K562 (cell line): ENCODE data around the gene PLXNA3. TPM values are rescaled to one million over a fixed set of nuclear protein-coding genes. Genes with fewer than 3 reads are reported as not detected.

Source experiments
- JUND ChIP-seq, 2 experiments: IDR thresholded peaks; 2 replicates in 1 of 2; 3 replicates in 1 of 2; pipeline ENCODE4 v1.6.1; 2011; ENCODE audit warnings: borderline replicate concordance in 2 of 2, low read depth in 2 of 2, low read length in 2 of 2, improper control_type of control experiment in 1 of 2, missing biosample characterization in 1 of 2, missing genetic modification characterization in 1 of 2, missing genetic modification reagents in 1 of 2
- KAT7 ChIP-seq: sonication (generic); formaldehyde crosslinking; IDR thresholded peaks from 2 replicates; pipeline ENCODE4 v1.8.0; 2022; ENCODE audit warnings: missing genetic modification reagents, mild to moderate bottlenecking, borderline replicate concordance
- MTA3 ChIP-seq: fragments of 450-650 bp; formaldehyde crosslinking; IDR thresholded peaks from 2 replicates; pipeline ENCODE4 v1.6.1; 2017; ENCODE audit warnings: mild to moderate bottlenecking, borderline replicate concordance
- NFRKB ChIP-seq: fragments of 450-650 bp; IDR thresholded peaks from 2 replicates; pipeline ENCODE4 v1.6.1; 2016; ENCODE audit warnings: low read depth
- PML ChIP-seq: IDR thresholded peaks from 2 replicates; pipeline ENCODE4 v1.6.1; 2012; ENCODE audit warnings: low read length, inconsistent platforms
- RB1 ChIP-seq: fragments of 450-650 bp; IDR thresholded peaks from 2 replicates; pipeline ENCODE4 v1.6.1; 2017; ENCODE audit warnings: low read depth, mild to moderate bottlenecking
- SMARCA5 ChIP-seq: fragments of 450-650 bp; IDR thresholded peaks from 2 replicates; pipeline ENCODE4 v1.6.1; 2016
- TAF1 ChIP-seq: IDR thresholded peaks from 2 replicates; pipeline ENCODE4 v1.6.1; 2011; ENCODE audit warnings: mild to moderate bottlenecking, low read length, moderate library complexity; ENCODE audit not compliant: insufficient read depth, control insufficient read depth, severe bottlenecking; ENCODE audit errors: extremely low read depth
- ZBTB40 ChIP-seq, 2 experiments: fragments of 450-650 bp in 1 of 2; sonication (generic) in 1 of 2; formaldehyde crosslinking in 1 of 2; IDR thresholded peaks; 2 replicates each; pipeline versions ENCODE4 v1.7.1 to v1.9.0; 2016 to 2022; ENCODE audit warnings: inconsistent platforms in 1 of 2, mild to moderate bottlenecking in 1 of 2, missing genetic modification reagents in 1 of 2
- ZNF133 ChIP-seq: fragments of 250-450 bp; sonication (Bioruptor Pico); IDR thresholded peaks from 2 replicates; pipeline ENCODE4 v1.4.0; 2020; ENCODE audit warnings: mild to moderate bottlenecking
- ZNF212 ChIP-seq: fragments of 450-650 bp; formaldehyde crosslinking; IDR thresholded peaks from 2 replicates; pipeline ENCODE4 v1.4.0; 2020; ENCODE audit warnings: mild to moderate bottlenecking
- ZNF280A ChIP-seq: fragments of 450-650 bp; IDR thresholded peaks from 2 replicates; pipeline ENCODE4 v1.6.1; 2018; ENCODE audit warnings: mild to moderate bottlenecking, low read depth; ENCODE audit not compliant: partially characterized antibody
- ZNF76 ChIP-seq: fragments of 250-450 bp; sonication (Bioruptor Pico); IDR thresholded peaks from 2 replicates; pipeline ENCODE4 v1.4.0; 2020; ENCODE audit warnings: mild to moderate bottlenecking, moderate library complexity, borderline replicate concordance
- ZNF778 ChIP-seq: fragments of 450-650 bp; formaldehyde crosslinking; IDR thresholded peaks from 2 replicates; pipeline ENCODE4 v1.4.0; 2020; ENCODE audit warnings: mild to moderate bottlenecking, moderate library complexity
- ZNF79 ChIP-seq: fragments of 250-450 bp; sonication (Bioruptor Pico); IDR thresholded peaks from 2 replicates; pipeline ENCODE4 v1.4.0; 2020; ENCODE audit warnings: low read depth, mild to moderate bottlenecking, moderate library complexity
- polyA plus RNA-seq, 8 experiments: library from polyadenylated mRNA; depleted of rRNA in 4 of 8; stranded (reverse) in 5 of 8; unstranded in 3 of 8; fragments of >200 nt; fragmentation: Nextera tagmentation in 2 of 8; fragmentation: Illumina TruSeq in 1 of 8; extraction: Ambion mirVana in 2 of 8; extraction: Trizol in 1 of 8; gene quantifications; 2 replicates each; pipeline versions ENCODE4 v1.2.1 to v1.2.3, GENCODE V29; 2011 to 2014; ENCODE audit warnings: inconsistent platforms in 1 of 8, missing spikeins in 1 of 8
- total RNA-seq, 7 experiments: library from RNA; depleted of rRNA in 6 of 7; stranded (reverse); fragments of >200 nt in 6 of 7; fragmentation: Illumina TruSeq in 2 of 7; extraction: Trizol in 2 of 7; gene quantifications; 2 replicates each; pipeline versions ENCODE4 v1.2.1 to v1.2.3, GENCODE V29; 2011 to 2021; ENCODE audit warnings: low replicate concordance in 1 of 7

Gene PLXNA3
- total and polyA plus RNA-seq, 9 of the 15 experiments (the other 6 are each of a cell fraction or from before 2014, with no cell fraction given): 0.32 to 47.8 (median 7.5) TPM

GRCh38 chrX:154428176-154429171, 29.6 kb upstream of the PLXNA3 start, which contains the start of gene ATP6AP1 (continued):
- TF ChIP-seq ZBTB40 (IDR thresholded peaks at IDR 0.05): peak; percentile 18; the same call in 1 of the 2 replicates
- no peak for TF ChIP-seq ZBTB40 (CRISPR knock-in tag; IDR thresholded peaks at IDR 0.05)
- TF ChIP-seq ZNF212 (CRISPR knock-in tag): no peak
- no peak for TF ChIP-seq ZNF76 (CRISPR knock-in tag)
- TF ChIP-seq ZNF778 (CRISPR knock-in tag): no peak
- TF ChIP-seq TAF1: peak; percentile 36
- peak; percentile 22; the same call in 1 of the 2 replicates for TF ChIP-seq KAT7
- no peak for TF ChIP-seq ZNF280A
- TF ChIP-seq JUND (IDR thresholded peaks at IDR 0.05; ENCODE audit: borderline replicate concordance, low read depth, low read length): no peak
- 0 out of 3 replicates have a peak, but pooled peaks have one; percentile 4 for TF ChIP-seq JUND (tag; IDR thresholded peaks at IDR 0.05; ENCODE audit: borderline replicate concordance, low read depth, low read length)
- TF ChIP-seq PML: peak; percentile 25; the same call in 1 of the 2 replicates
- no peak for TF ChIP-seq ZNF79
- 0 out of 2 replicates have a peak, but pooled peaks have one; percentile 55 for TF ChIP-seq SMARCA5
- no peak for TF ChIP-seq ZNF133
- TF ChIP-seq RB1: peak; percentile 55; the same call in 1 of the 2 replicates
- TF ChIP-seq NFRKB: peak; percentile 68; the same call in 1 of the 2 replicates
- TF ChIP-seq MTA3: peak; percentile 71
